Heart left ventricle (tissue), 13 donors: Measurements from ENCODE around the gene ARL5C.

Experiments used
- CTCF ChIP-seq, 12 donors: fragments of 200-600 bp; sonication (generic) in 4 of 12; IDR thresholded peaks; one replicate each; pipeline versions ENCODE4 v1.5.0 to v1.8.0; 2018 to 2022; ENCODE audit warnings: antibody characterized with exemption in 12 of 12, mild to moderate bottlenecking in 5 of 12
- POLR2A ChIP-seq, 2 donors: fragments of 450-650 bp; IDR thresholded peaks; one replicate each; pipeline ENCODE4 v1.6.1; 2017; ENCODE audit warnings: antibody characterized with exemption in 2 of 2, mild to moderate bottlenecking in 2 of 2, moderate library complexity in 2 of 2
- donor health status: ischemic (EF 13 %, LVEDD 7.1; RV severe dilation, severe dysfunction).
- donor health status: DM: no; HTN: yes; CAD: no.
- donor health status: DM: no; HTN: no; CAD: no.
- donor health status: ischemic (EF 25% LVEDD 6.9; RV normal size, moderate dysfunction).
- donor health status: ischemic (EF 25% LVEDD 5.7; RV mildly dilated, moderate dysfunction).
- donor health status: ischemic (EF 35%, LVEDD 5.7; RV mildly dilated, moderate dysfunction).
- donor health status: nonischemic (EF 11% LVEDD 7.7; RV severe dilation, severe dysfunction).
- donor health status: DM: yes; HTN: yes; CAD: no.
- donor health status: PGD.
- donor health status: ischemic (EF 29% LVEDD 5.4; RV normal size, mild dysfunction).
- donor health status: nonischemic (EF 23%, LVEDD 6.1; RV moderate dilation, normal function).

DNA sequence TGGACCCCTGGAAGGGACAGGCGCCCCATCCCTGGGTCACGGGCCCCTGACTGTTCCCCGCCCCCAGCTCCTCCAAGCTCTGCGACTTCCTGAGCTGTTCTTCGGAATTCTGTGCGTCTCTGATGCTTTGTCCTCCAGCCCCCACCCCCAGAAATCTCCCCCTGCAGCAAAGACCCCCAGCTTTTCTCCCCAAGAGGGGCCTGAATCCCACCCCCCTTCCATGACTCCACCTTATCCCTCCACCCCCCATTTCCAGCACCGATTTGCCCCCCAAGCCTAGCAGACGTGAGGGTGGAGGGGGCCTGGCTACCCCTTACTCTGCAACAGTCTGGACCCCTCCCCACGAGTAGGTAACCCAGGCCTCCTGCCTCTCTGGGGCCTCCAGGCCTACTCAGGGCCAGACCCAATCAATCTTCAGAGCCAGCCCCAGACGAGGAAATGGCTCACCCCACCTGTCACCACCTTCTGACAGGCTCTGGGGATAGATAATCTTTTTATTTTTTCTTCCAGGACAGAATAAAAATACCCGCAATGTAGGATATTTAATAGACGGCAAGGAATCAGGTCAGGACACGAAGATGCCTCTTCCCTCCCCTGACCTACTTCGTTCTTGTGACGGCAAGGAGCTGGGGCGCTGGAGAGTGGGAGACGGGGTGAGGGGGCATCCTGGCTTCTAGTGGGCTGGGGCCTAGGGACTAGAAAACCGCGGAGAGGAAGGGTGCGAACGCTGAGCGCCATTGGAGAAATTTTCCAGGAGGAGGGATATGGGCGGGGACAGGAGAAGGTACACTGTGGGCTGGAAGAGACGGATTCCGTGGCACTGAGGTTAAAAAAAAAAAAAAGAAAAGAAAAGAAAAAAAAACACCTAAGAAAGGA lies 13.8 kb downstream of the ARL5C start:
- TF ChIP-seq CTCF (IDR thresholded peaks at IDR 0.05) (no peak), POLR2A (IDR thresholded peaks at IDR 0.05) (no peak)
